Tibial nerve (tissue), 4 donors: ENCODE measurements around the gene AMBRA1. TPM values are rescaled to one million over a fixed set of nuclear protein-coding genes. Genes with fewer than 3 reads are reported as not detected.

Experiments
- DNase-seq, 2 donors: peaks; one replicate each; pipeline ENCODE4 v3.0.0-alpha.2; 2019; ENCODE audit warnings: low spot score in 2 of 2
- H3K27ac ChIP-seq, 4 donors: fragments of 200-600 bp; sonication (generic) in 3 of 4; one replicate each; pipeline ENCODE4 v1.5.1; 2017 to 2019; ENCODE audit warnings: mild to moderate bottlenecking in 1 of 4
- H3K27me3 ChIP-seq, 2 donors: fragments of 200-600 bp; sonication (generic) in 1 of 2; one replicate each; pipeline versions ENCODE4 v1.5.1 to v1.6.0; 2017 to 2019
- H3K36me3 ChIP-seq, 3 donors: fragments of 200-600 bp; sonication (generic); one replicate each; pipeline ENCODE4 v1.5.1; 2018 to 2019
- H3K4me1 ChIP-seq, 4 donors: fragments of 200-600 bp; sonication (generic) in 3 of 4; one replicate each; pipeline ENCODE4 v1.5.1; 2017 to 2019
- H3K4me3 ChIP-seq, 4 donors: fragments of 200-600 bp; sonication (generic) in 3 of 4; one replicate each; pipeline ENCODE4 v1.5.1; 2017 to 2019; ENCODE audit warnings: mild to moderate bottlenecking in 1 of 4, moderate library complexity in 1 of 4
- H3K9me3 ChIP-seq, 4 donors: fragments of 200-600 bp; sonication (generic) in 3 of 4; one replicate each; pipeline ENCODE4 v1.5.1; 2017 to 2019
- EP300 ChIP-seq, 2 donors: sonication (generic); formaldehyde crosslinking; IDR thresholded peaks; one replicate each; pipeline ENCODE4 v1.6.1; 2017; ENCODE audit warnings: antibody characterized with exemption in 2 of 2, mild to moderate bottlenecking in 1 of 2
- POLR2A ChIP-seq, 2 donors: fragments of 450-650 bp; IDR thresholded peaks; one replicate each; pipeline ENCODE4 v1.6.1; 2017; ENCODE audit warnings: antibody characterized with exemption in 2 of 2, mild to moderate bottlenecking in 2 of 2, moderate library complexity in 2 of 2
- WGBS, 2 donors: methylation state at CpG; one replicate each; pipeline ENCODE4 v1.1.5; 2018; 5-methylcytosine and 5-hydroxymethylcytosine counted together
- total RNA-seq, 4 donors: library from RNA; depleted of rRNA; stranded (reverse); fragments of >200 nt; gene quantifications; one replicate each; pipeline ENCODE4 v1.1.0, GENCODE V29; 2016
- TF ChIP-seq, protein P1 (sequence below), 5 experiments: fragments of 200-600 bp in 3 of 5; fragments of 450-650 bp in 2 of 5; sonication (generic) in 3 of 5; IDR thresholded peaks; one replicate each; pipeline ENCODE4 v1.5.1; 2016 to 2019; ENCODE audit warnings: antibody characterized with exemption in 5 of 5, mild to moderate bottlenecking in 3 of 5, moderate library complexity in 2 of 5

AMBRA1 gene, protein sequence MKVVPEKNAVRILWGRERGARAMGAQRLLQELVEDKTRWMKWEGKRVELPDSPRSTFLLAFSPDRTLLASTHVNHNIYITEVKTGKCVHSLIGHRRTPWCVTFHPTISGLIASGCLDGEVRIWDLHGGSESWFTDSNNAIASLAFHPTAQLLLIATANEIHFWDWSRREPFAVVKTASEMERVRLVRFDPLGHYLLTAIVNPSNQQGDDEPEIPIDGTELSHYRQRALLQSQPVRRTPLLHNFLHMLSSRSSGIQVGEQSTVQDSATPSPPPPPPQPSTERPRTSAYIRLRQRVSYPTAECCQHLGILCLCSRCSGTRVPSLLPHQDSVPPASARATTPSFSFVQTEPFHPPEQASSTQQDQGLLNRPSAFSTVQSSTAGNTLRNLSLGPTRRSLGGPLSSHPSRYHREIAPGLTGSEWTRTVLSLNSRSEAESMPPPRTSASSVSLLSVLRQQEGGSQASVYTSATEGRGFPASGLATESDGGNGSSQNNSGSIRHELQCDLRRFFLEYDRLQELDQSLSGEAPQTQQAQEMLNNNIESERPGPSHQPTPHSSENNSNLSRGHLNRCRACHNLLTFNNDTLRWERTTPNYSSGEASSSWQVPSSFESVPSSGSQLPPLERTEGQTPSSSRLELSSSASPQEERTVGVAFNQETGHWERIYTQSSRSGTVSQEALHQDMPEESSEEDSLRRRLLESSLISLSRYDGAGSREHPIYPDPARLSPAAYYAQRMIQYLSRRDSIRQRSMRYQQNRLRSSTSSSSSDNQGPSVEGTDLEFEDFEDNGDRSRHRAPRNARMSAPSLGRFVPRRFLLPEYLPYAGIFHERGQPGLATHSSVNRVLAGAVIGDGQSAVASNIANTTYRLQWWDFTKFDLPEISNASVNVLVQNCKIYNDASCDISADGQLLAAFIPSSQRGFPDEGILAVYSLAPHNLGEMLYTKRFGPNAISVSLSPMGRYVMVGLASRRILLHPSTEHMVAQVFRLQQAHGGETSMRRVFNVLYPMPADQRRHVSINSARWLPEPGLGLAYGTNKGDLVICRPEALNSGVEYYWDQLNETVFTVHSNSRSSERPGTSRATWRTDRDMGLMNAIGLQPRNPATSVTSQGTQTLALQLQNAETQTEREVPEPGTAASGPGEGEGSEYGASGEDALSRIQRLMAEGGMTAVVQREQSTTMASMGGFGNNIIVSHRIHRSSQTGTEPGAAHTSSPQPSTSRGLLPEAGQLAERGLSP (N-terminal part only)
- total RNA-seq = 10 to 100 TPM; 31.0 to 43.7 (median 35.8) TPM

GRCh38 chr11:46593550-46594373, at the start of gene AMBRA1:
TSS of gene AMBRA1 (minus strand) at chr11:46594023. CDS start at chr11:46548380, 45,643 bp downstream.
- H3K27me3 ChIP-seq = no peaks in the 10 kb centered on the region
- H3K4me3 ChIP-seq = peak within 1 kb of the TSS; percentile 80 to 97 (median 91)
- peak; percentile 74 to 92 for DNase-seq
- 1% methylated on average over 53 to 54 of the region's 54 CpGs for WGBS, 2 donors
- TF ChIP-seq POLR2A (IDR thresholded peaks at IDR 0.05) = peak; percentile 34 to 61
- peak; percentile 59 to 91 for TF ChIP-seq EP300 (IDR thresholded peaks at IDR 0.05)
- TF ChIP-seq, protein P1, sequence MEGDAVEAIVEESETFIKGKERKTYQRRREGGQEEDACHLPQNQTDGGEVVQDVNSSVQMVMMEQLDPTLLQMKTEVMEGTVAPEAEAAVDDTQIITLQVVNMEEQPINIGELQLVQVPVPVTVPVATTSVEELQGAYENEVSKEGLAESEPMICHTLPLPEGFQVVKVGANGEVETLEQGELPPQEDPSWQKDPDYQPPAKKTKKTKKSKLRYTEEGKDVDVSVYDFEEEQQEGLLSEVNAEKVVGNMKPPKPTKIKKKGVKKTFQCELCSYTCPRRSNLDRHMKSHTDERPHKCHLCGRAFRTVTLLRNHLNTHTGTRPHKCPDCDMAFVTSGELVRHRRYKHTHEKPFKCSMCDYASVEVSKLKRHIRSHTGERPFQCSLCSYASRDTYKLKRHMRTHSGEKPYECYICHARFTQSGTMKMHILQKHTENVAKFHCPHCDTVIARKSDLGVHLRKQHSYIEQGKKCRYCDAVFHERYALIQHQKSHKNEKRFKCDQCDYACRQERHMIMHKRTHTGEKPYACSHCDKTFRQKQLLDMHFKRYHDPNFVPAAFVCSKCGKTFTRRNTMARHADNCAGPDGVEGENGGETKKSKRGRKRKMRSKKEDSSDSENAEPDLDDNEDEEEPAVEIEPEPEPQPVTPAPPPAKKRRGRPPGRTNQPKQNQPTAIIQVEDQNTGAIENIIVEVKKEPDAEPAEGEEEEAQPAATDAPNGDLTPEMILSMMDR (IDR thresholded peaks at IDR 0.05) = peak in 1 of 5 experiments; percentile 17
- H3K27ac ChIP-seq = peak within 1 kb of the TSS; percentile 69 to 88 (median 86)
- H3K36me3 ChIP-seq = no peaks in the 10 kb centered on the region
- no peaks in the 10 kb centered on the region for H3K9me3 ChIP-seq
- peaks cover 0 to 54% (median 28%) of the 10 kb centered on the region in 4 donors for H3K4me1 ChIP-seq

GRCh38 chr11:46643531-46643930, 49.7 kb upstream of the AMBRA1 start:
- H3K4me1 ChIP-seq = peaks cover 0 to 19% (median 10%) of the 10 kb centered on the region in 4 donors
- 88 to 91% methylated on average over 3 of the region's 3 CpGs for WGBS, 2 donors
- TF ChIP-seq, protein P1 (IDR thresholded peaks at IDR 0.05) = no peak
- no peak for TF ChIP-seq POLR2A (IDR thresholded peaks at IDR 0.05)
- TF ChIP-seq EP300 (IDR thresholded peaks at IDR 0.05) = no peak
- peaks cover 0 to 53% (median 8%) of the 10 kb centered on the region in 3 donors for H3K36me3 ChIP-seq
- H3K27me3 ChIP-seq = no peaks in the 10 kb centered on the region
- no peak for DNase-seq
- H3K4me3 ChIP-seq = no peak overlapping the region
- H3K9me3 ChIP-seq = no peaks in the 10 kb centered on the region
- H3K27ac ChIP-seq = peak overlapping the region in 2 of 4 donors; percentile 65 to 91

GRCh38 chr11:46642627-46643335, 49.0 kb upstream of the AMBRA1 start:
- Histone ChIP-seq H3K4me1 (peaks cover 0 to 12% (median 2%) of the 10 kb centered on the region in 4 donors), H3K27me3 (no peaks in the 10 kb centered on the region), H3K36me3 (peaks cover 0 to 61% (median 8%) of the 10 kb centered on the region in 3 donors), H3K4me3 (no peak overlapping the region), H3K27ac (peak overlapping the region in 1 of 4 donors; percentile 26), H3K9me3 (no peaks in the 10 kb centered on the region)
- TF ChIP-seq POLR2A (IDR thresholded peaks at IDR 0.05) (no peak), EP300 (IDR thresholded peaks at IDR 0.05) (no peak)
- TF ChIP-seq, protein P1 (IDR thresholded peaks at IDR 0.05) = no peak
- no peak for DNase-seq
- WGBS, 2 donors = 87 to 88% methylated on average over 8 of the region's 8 CpGs

DNA sequence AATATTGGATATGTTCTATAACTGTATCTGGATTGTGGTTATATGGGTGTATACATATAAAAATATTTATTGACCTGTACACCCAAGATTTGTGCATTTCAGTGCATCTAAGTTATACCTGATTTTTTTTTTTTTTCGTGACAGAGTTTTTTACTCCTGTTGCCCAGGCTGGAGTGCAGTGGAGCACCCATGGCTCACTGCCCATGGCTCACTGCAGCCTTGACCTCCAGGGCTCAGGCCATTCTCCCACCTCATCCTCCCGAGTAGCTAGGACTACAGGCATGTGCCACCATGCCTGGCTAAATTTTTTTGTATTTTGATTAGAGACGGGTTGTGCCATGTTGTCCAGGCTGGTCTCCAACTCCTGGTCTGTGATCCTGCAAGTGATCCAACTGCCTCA, 47.8 kb upstream of the AMBRA1 start:
- Histone ChIP-seq H3K4me3 (no peak overlapping the region), H3K9me3 (no peaks in the 10 kb centered on the region), H3K4me1 (peaks cover 0 to 6% (median 0%) of the 10 kb centered on the region in 4 donors), H3K27me3 (no peaks in the 10 kb centered on the region), H3K27ac (no peak overlapping the region), H3K36me3 (peaks cover 0 to 54% (median 5%) of the 10 kb centered on the region in 3 donors)
- TF ChIP-seq EP300 (IDR thresholded peaks at IDR 0.05) (no peak), POLR2A (IDR thresholded peaks at IDR 0.05) (no peak)
- TF ChIP-seq, protein P1 (IDR thresholded peaks at IDR 0.05) = no peak
- WGBS, 2 donors = 84 to 87% methylated on average over 3 of the region's 3 CpGs
- no peak for DNase-seq
